SK-N-SH treated with all-trans-retinoic acid at 6 μM for 48 hours (cell line): ENCODE measurements around the gene MINAR2.

Experiments used
- ATAC-seq: fragments of 200-7000 bp; cut with Tn5 transposase; 3 replicates; pipeline ENCODE4 v1.9.1; 2020; ENCODE audit warnings: mild to moderate bottlenecking, moderate library complexity
- ARNTL ChIP-seq: fragments of 450-650 bp; formaldehyde crosslinking; IDR thresholded peaks from 2 replicates; pipeline ENCODE4 v1.5.0; 2020; ENCODE audit warnings: low read depth, mild to moderate bottlenecking, moderate library complexity, borderline replicate concordance
- BACH2 ChIP-seq: fragments of 250-450 bp; sonication (Bioruptor Pico); IDR thresholded peaks from 2 replicates; pipeline ENCODE4 v1.9.0; 2021; ENCODE audit warnings: mild to moderate bottlenecking, borderline replicate concordance
- CSDC2 ChIP-seq: fragments of 250-450 bp; sonication (Bioruptor Pico); IDR thresholded peaks from 2 replicates; pipeline ENCODE4 v1.5.0; 2020; ENCODE audit warnings: mild to moderate bottlenecking, moderate library complexity
- OSR1 ChIP-seq: fragments of 250-450 bp; sonication (Bioruptor Pico); IDR thresholded peaks from 2 replicates; pipeline ENCODE4 v1.8.0; 2022; ENCODE audit warnings: moderate library complexity, mild to moderate bottlenecking, inconsistent platforms
- PPARA ChIP-seq: fragments of 250-450 bp; sonication (Bioruptor Pico); IDR thresholded peaks from 2 replicates; pipeline ENCODE4 v1.5.0; 2020; ENCODE audit warnings: mild to moderate bottlenecking, borderline replicate concordance
- RARB ChIP-seq: fragments of 250-450 bp; sonication (Bioruptor Pico); IDR thresholded peaks from 2 replicates; pipeline ENCODE4 v1.8.0; 2021; ENCODE audit warnings: mild to moderate bottlenecking, moderate library complexity
- SNAI2 ChIP-seq: fragments of 250-450 bp; sonication (Bioruptor Pico); IDR thresholded peaks from 2 replicates; pipeline ENCODE4 v1.5.0; 2020; ENCODE audit warnings: mild to moderate bottlenecking, moderate library complexity
- TCF4 ChIP-seq: fragments of 250-450 bp; sonication (Bioruptor Pico); IDR thresholded peaks from 2 replicates; pipeline ENCODE4 v1.8.0; 2021; ENCODE audit warnings: mild to moderate bottlenecking, moderate library complexity, borderline replicate concordance
- ZFP3 ChIP-seq: fragments of 250-450 bp; sonication (Bioruptor Pico); IDR thresholded peaks from 2 replicates; pipeline ENCODE4 v1.5.0; 2020; ENCODE audit warnings: mild to moderate bottlenecking, moderate library complexity
- ZFP30 ChIP-seq: fragments of 450-650 bp; formaldehyde crosslinking; IDR thresholded peaks from 2 replicates; pipeline ENCODE4 v1.5.0; 2022; ENCODE audit warnings: mild to moderate bottlenecking, moderate library complexity
- ZNF565 ChIP-seq: fragments of 450-650 bp; formaldehyde crosslinking; conservative IDR thresholded peaks from 2 replicates; pipeline ENCODE4 v1.5.0; 2020; ENCODE audit warnings: low read depth, mild to moderate bottlenecking, moderate library complexity
- ZNF70 ChIP-seq: fragments of 450-650 bp; formaldehyde crosslinking; IDR thresholded peaks from 2 replicates; pipeline ENCODE4 v1.5.0; 2020; ENCODE audit warnings: mild to moderate bottlenecking, moderate library complexity
- ZNF8 ChIP-seq: fragments of 450-650 bp; formaldehyde crosslinking; IDR thresholded peaks from 2 replicates; pipeline ENCODE4 v1.5.0; 2020; ENCODE audit warnings: mild to moderate bottlenecking, moderate library complexity
- TF ChIP-seq, protein P1 (sequence below): fragments of 250-450 bp; sonication (Bioruptor Pico); IDR thresholded peaks from 2 replicates; pipeline ENCODE4 v1.5.0; 2020; ENCODE audit warnings: mild to moderate bottlenecking, moderate library complexity
- TF ChIP-seq, protein P2 (sequence below): fragments of 250-450 bp; sonication (Bioruptor Pico); IDR thresholded peaks from 2 replicates; pipeline ENCODE4 v1.5.1; 2021; ENCODE audit warnings: mild to moderate bottlenecking, moderate library complexity
- TF ChIP-seq, protein P3 (sequence below): fragments of 250-450 bp; sonication (Bioruptor Pico); IDR thresholded peaks from 2 replicates; pipeline ENCODE4 v1.8.0; 2021; ENCODE audit warnings: low read depth, mild to moderate bottlenecking, moderate library complexity, borderline replicate concordance
- TF ChIP-seq, protein P4 (sequence below): fragments of 250-450 bp; sonication (Bioruptor Pico); IDR thresholded peaks from 2 replicates; pipeline ENCODE4 v1.8.0; 2020; ENCODE audit warnings: mild to moderate bottlenecking, moderate library complexity, borderline replicate concordance
- TF ChIP-seq, protein P5 (sequence below): fragments of 250-450 bp; sonication (Bioruptor Pico); IDR thresholded peaks from 2 replicates; pipeline ENCODE4 v1.5.1; 2020; ENCODE audit warnings: low read depth, mild to moderate bottlenecking, moderate library complexity

The MINAR2 gene, protein sequence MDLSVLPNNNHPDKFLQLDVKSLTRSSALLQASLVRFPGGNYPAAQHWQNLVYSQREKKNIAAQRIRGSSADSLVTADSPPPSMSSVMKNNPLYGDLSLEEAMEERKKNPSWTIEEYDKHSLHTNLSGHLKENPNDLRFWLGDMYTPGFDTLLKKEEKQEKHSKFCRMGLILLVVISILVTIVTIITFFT

DNA sequence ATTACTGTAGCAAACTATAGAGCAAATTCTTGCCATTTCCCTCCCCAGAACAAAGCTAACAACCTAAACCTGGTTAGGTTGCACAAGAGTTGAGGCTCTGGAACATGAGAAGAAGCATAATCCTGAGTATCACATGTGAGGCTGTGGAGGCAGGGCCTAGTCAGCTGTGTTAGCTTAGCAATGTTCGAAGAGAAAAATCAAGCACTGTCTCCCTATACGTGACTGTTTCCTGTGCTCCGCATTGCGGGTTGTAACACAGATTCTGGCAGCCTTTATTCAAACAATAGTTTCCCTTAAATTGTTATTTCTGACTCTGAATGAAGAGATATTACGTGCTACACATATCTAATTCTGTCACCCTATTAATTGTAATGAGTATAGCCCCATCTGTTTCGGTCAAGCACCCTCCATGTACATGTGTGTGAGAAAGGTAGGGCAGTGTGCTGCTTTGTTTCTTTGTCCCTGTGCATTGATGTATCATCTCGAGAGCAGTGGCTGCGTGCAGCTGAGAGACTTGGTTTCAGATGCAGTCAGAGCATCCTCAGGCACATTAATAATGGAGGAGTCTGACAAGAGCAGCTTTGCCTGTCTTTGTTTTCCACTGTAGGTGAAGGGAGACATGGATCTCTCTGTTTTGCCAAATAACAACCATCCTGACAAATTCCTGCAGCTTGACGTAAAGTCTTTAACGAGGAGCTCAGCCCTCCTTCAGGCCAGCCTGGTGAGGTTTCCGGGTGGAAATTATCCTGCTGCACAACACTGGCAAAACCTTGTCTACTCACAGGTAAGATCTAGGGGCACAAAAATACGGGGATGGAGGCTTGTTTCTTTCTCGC, at the start of gene MINAR2:
TSS of gene MINAR2 (plus strand) at position 523 of the 836 bp plus-strand sequence. CDS start at position 620, 97 bp downstream.
- no peak; the same call in 2 of the 3 replicates for ATAC-seq
- TF ChIP-seq CSDC2 (CRISPR knock-in tag) (no peak), OSR1 (CRISPR knock-in tag) (no peak)

DNA sequence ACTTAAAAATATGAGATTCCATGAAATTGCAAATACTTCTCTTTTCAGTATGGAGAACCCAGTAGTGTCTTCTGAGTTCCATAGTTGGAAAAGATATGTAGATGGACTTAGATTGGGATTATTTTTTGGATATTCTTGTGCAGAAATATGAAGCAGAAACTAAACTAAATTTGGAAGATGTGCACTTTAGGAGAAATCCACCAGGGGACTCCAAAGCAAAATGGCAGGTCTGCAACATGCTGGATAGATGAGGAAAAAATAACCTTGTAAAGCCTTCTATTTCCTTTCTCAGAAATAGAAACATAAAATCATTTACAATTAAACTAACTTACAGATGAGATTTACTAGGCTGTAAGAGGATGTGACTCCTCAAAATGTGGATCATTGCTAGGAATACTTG, 49.2 kb upstream of the MINAR2 start:
- no peak for ATAC-seq
- TF ChIP-seq ARNTL (CRISPR knock-in tag) (no peak), CSDC2 (CRISPR knock-in tag) (no peak), RARB (CRISPR knock-in tag) (no peak), ZNF8 (CRISPR knock-in tag) (no peak), ZNF565 (CRISPR knock-in tag) (no peak), SNAI2 (CRISPR knock-in tag) (no peak), PPARA (CRISPR knock-in tag) (no peak), TCF4 (no peak), ZNF70 (CRISPR knock-in tag) (no peak), ZFP3 (CRISPR knock-in tag) (no peak), BACH2 (CRISPR knock-in tag) (no peak)
- TF ChIP-seq, protein P1, sequence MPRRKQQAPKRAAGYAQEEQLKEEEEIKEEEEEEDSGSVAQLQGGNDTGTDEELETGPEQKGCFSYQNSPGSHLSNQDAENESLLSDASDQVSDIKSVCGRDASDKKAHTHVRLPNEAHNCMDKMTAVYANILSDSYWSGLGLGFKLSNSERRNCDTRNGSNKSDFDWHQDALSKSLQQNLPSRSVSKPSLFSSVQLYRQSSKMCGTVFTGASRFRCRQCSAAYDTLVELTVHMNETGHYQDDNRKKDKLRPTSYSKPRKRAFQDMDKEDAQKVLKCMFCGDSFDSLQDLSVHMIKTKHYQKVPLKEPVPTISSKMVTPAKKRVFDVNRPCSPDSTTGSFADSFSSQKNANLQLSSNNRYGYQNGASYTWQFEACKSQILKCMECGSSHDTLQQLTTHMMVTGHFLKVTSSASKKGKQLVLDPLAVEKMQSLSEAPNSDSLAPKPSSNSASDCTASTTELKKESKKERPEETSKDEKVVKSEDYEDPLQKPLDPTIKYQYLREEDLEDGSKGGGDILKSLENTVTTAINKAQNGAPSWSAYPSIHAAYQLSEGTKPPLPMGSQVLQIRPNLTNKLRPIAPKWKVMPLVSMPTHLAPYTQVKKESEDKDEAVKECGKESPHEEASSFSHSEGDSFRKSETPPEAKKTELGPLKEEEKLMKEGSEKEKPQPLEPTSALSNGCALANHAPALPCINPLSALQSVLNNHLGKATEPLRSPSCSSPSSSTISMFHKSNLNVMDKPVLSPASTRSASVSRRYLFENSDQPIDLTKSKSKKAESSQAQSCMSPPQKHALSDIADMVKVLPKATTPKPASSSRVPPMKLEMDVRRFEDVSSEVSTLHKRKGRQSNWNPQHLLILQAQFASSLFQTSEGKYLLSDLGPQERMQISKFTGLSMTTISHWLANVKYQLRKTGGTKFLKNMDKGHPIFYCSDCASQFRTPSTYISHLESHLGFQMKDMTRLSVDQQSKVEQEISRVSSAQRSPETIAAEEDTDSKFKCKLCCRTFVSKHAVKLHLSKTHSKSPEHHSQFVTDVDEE, result no peak
- TF ChIP-seq, protein P2, sequence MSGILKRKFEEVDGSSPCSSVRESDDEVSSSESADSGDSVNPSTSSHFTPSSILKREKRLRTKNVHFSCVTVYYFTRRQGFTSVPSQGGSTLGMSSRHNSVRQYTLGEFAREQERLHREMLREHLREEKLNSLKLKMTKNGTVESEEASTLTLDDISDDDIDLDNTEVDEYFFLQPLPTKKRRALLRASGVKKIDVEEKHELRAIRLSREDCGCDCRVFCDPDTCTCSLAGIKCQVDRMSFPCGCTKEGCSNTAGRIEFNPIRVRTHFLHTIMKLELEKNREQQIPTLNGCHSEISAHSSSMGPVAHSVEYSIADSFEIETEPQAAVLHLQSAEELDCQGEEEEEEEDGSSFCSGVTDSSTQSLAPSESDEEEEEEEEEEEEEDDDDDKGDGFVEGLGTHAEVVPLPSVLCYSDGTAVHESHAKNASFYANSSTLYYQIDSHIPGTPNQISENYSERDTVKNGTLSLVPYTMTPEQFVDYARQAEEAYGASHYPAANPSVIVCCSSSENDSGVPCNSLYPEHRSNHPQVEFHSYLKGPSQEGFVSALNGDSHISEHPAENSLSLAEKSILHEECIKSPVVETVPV, result no peak
- TF ChIP-seq, protein P3, sequence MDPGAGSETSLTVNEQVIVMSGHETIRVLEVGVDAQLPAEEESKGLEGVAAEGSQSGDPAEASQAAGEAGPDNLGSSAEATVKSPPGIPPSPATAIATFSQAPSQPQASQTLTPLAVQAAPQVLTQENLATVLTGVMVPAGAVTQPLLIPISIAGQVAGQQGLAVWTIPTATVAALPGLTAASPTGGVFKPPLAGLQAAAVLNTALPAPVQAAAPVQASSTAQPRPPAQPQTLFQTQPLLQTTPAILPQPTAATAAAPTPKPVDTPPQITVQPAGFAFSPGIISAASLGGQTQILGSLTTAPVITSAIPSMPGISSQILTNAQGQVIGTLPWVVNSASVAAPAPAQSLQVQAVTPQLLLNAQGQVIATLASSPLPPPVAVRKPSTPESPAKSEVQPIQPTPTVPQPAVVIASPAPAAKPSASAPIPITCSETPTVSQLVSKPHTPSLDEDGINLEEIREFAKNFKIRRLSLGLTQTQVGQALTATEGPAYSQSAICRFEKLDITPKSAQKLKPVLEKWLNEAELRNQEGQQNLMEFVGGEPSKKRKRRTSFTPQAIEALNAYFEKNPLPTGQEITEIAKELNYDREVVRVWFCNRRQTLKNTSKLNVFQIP (CRISPR knock-in tag), result no peak
- TF ChIP-seq, protein P4, sequence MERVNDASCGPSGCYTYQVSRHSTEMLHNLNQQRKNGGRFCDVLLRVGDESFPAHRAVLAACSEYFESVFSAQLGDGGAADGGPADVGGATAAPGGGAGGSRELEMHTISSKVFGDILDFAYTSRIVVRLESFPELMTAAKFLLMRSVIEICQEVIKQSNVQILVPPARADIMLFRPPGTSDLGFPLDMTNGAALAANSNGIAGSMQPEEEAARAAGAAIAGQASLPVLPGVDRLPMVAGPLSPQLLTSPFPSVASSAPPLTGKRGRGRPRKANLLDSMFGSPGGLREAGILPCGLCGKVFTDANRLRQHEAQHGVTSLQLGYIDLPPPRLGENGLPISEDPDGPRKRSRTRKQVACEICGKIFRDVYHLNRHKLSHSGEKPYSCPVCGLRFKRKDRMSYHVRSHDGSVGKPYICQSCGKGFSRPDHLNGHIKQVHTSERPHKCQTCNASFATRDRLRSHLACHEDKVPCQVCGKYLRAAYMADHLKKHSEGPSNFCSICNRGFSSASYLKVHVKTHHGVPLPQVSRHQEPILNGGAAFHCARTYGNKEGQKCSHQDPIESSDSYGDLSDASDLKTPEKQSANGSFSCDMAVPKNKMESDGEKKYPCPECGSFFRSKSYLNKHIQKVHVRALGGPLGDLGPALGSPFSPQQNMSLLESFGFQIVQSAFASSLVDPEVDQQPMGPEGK (CRISPR knock-in tag), result no peak
- TF ChIP-seq, protein P5, sequence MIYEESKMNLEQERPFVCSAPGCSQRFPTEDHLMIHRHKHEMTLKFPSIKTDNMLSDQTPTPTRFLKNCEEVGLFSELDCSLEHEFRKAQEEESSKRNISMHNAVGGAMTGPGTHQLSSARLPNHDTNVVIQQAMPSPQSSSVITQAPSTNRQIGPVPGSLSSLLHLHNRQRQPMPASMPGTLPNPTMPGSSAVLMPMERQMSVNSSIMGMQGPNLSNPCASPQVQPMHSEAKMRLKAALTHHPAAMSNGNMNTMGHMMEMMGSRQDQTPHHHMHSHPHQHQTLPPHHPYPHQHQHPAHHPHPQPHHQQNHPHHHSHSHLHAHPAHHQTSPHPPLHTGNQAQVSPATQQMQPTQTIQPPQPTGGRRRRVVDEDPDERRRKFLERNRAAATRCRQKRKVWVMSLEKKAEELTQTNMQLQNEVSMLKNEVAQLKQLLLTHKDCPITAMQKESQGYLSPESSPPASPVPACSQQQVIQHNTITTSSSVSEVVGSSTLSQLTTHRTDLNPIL (CRISPR knock-in tag), result no peak

DNA sequence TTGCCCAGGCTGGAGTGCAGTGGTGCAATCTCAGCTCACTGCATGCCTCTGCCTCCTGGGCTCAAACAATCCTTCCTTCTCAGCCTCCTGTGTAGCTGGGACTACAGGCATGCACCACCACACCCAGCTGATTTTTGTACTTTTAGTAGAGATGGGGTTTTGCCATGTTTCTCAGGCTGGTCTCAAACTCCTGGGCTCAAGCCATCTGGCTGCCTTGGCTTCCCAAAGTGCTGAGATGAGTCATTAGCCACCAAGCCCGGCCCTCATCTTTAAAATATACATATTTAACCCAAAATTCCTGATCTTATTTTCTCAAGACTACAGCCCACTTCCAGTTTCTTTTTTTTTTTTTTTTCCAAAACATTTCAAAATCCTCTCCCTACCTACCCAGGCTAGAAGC, 31.7 kb upstream of the MINAR2 start:
- ATAC-seq, result no peak
- TF ChIP-seq RARB (CRISPR knock-in tag) (no peak), SNAI2 (CRISPR knock-in tag) (no peak), ZFP30 (CRISPR knock-in tag) (no peak), TCF4 (no peak), ZNF565 (CRISPR knock-in tag) (no peak)
- TF ChIP-seq, protein P2, result no peak
- TF ChIP-seq, all 23 proteins: peak for 0
